HFF-Myc (cell line): ENCODE results near the gene FSD1.

Experiments
- DNase-seq: peaks from one replicate; pipeline ENCODE4 v3.0.0-alpha.2; 2011; ENCODE audit warnings: low read depth; ENCODE audit errors: extremely low read depth
- H3K4me3 ChIP-seq: replicated peaks from 2 replicates; pipeline ENCODE4 v1.5.1; 2011; ENCODE audit warnings: low read depth, mild to moderate bottlenecking, control low read depth, low read length
- CTCF ChIP-seq: IDR thresholded peaks from 2 replicates; pipeline ENCODE4 v1.5.1; 2012; ENCODE audit warnings: mild to moderate bottlenecking, low read depth, low read length, control low read depth; ENCODE audit errors: missing control alignments

The FSD1 gene

GRCh38 chr19:4369109-4369887 is 64.9 kb downstream of the FSD1 start:
- no peak for DNase-seq
- TF ChIP-seq CTCF = no peak
- H3K4me3 ChIP-seq = no peak overlapping the region

GRCh38 chr19:4369888-4370260 is 65.5 kb downstream of the FSD1 start:
- peak; percentile 45 for TF ChIP-seq CTCF
- no peak overlapping the region for H3K4me3 ChIP-seq
- DNase-seq = no peak

- DNase-seq = no peak
- no peak for TF ChIP-seq CTCF
- no peak overlapping the region for H3K4me3 ChIP-seq
Observed at GRCh38 chr19:4370418-4371041, 66.1 kb downstream of the FSD1 start.

GRCh38 chr19:4371247-4372164 is 67.1 kb downstream of the FSD1 start:
- TF ChIP-seq CTCF = no peak
- no peak overlapping the region for H3K4me3 ChIP-seq
- DNase-seq = no peak

- no peak for DNase-seq
- no peak overlapping the region for H3K4me3 ChIP-seq
- TF ChIP-seq CTCF = no peak
Observed at GRCh38 chr19:4372165-4373012, 68.0 kb downstream of the FSD1 start.

GRCh38 chr19:4373013-4373367 is 68.6 kb downstream of the FSD1 start:
- TF ChIP-seq CTCF = no peak
- no peak overlapping the region for H3K4me3 ChIP-seq
- DNase-seq = no peak
